HuH-7.5 (cell line): ENCODE results near the gene MLH1.
A peak's percentile ranks its signal among the peaks of the same experiment; 100 is the strongest.

Source experiments
- DNase-seq: peaks from one replicate; pipeline ENCODE4 v3.0.0; 2011; ENCODE audit warnings: low spot score

Gene MLH1

DNA sequence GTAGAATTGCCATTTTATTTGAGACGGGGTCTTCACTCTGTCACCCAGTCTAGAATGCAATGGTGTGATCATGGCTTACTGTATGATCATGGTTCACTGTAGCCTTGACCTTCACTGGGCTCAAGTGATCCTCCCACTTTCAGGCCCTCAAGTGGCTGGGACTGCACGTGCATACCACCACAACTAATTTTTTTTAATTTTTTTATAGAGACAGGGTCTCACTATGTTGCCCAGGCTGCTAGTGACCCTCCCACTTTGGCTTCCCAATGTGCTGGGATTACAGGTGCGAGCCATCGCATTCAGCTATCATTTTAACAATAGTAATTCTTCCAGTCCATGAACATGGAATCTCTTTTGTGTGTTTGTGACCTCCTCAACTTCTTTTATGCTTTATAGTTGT lies 12.3 kb upstream of the MLH1 start:
- DNase-seq, result no peak

DNA sequence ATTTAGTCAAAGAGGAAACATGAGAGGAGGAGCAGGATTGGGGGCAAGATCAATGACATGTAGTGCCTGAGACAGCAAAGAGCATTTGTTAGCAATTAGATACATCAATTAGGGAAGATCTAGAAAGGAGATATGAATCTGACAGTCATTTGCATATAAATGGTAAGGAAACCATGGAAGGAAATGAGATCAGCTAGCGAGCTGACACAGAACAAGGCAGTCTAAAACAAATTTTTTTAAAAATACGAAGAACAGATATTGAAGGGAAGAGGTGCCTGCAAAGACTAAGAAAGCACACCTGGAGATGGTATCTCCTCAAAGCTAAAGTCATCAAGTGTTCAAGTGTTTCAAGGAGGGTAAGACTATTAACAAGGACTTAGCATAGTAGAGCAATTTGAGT lies 5.0 kb upstream of the MLH1 start:
- DNase-seq, result no peak

DNA sequence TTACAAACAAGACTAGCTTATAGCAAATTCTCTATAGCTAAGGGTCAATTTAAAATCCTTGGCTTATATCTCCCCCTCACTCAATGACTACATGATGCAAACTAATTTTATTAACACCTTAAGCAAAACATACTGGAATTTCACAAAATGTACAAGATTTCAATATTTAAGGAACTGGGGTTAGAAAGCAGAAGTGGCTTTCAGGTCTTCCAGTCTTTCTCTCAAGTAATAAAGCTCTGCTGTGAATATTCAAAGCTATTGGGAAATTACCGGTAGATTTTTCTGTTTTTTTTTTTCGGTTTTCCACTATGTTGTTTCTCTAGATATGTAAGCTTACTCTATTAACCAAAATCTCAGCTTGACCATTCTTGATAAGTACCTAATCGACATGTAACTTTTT lies 4.3 kb upstream of the MLH1 start:
- DNase-seq, result no peak

DNA sequence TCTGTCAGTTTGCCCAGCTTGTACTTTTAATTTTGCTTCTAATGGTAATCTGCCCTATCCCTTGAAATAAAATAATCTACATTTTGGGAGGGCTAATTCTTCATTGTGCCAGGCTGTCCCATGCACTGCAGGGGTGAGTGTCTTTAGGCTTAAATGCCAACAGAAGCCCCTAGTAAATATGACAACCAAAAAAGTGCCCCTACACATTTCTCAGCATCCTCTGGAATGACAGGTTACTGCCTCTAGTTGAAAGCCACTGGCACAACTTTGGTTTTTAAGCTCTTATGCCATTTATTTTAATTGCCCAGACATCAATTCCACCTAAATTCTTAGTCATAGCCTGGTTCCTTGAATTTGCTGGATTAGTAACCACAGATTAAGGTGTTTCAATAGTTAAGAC lies 3.8 kb upstream of the MLH1 start:
- DNase-seq, result no peak

DNA sequence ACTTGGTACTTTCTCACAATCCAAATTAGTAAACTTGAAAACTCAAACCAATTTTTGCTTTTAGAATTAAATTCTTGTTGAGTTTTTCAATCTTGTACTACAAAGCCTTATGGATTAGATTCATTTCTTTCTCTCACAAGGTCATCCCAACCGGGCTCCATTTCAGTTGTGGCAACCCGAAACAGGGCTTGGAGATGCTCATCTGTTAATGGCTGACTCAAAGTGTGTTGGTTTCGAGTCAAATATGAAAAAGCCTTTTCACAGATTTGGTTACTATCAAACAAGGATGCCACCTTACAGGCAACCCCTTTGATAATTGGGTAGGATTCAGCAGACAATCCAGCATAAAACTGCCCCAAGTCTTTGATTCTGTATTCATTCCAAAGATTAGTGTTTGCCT lies 2.2 kb upstream of the MLH1 start:
- no peak for DNase-seq

DNA sequence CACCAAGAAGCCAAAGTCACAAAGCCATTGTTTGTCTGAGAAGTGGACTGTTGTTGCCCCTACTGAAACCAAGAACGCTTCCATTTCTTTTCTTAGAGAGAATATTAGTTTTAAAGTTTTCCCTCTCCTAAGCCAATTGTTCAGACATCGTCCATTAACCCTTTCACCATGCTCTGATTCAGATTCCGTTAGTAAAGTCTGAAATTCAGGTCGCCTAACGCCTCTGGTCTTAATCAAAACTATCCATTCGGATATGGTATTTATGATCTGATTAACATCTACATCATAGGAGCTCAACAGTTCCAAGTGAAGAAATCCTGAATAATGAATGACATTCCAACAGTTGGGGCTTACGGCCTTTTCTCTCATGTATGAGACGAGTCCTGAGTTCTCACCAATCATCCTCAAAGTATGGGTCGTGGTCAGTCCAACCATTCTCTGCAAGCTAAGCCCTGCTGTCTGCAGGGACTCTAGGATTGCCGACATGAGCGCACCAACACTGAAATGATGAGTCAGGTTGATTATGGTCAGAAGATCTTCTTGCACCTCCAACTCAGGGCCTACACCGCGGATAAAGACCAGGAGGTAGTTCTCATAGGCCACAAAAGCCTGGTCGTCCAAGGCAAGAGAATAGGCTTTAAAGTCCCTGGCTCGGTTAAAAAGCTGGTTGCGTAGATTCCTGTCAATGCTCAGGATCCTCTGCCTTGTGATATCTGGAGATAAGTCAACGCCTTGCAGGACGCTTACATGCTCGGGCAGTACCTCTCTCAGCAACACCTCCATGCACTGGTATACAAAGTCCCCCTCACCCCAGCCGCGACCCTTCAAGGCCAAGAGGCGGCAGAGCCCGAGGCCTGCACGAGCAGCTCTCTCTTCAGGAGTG lies 1.2 kb upstream of the MLH1 start:
- DNase-seq, result no peak

DNA sequence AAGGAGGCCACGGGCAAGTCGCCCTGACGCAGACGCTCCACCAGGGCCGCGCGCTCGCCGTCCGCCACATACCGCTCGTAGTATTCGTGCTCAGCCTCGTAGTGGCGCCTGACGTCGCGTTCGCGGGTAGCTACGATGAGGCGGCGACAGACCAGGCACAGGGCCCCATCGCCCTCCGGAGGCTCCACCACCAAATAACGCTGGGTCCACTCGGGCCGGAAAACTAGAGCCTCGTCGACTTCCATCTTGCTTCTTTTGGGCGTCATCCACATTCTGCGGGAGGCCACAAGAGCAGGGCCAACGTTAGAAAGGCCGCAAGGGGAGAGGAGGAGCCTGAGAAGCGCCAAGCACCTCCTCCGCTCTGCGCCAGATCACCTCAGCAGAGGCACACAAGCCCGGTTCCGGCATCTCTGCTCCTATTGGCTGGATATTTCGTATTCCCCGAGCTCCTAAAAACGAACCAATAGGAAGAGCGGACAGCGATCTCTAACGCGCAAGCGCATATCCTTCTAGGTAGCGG lies 452 bp upstream of the MLH1 start, which contains the start of gene EPM2AIP1:
TSS of gene EPM2AIP1 (minus strand) at position 326 of the 520 bp plus-strand sequence. CDS start at position 272, 54 bp downstream.
- DNase-seq, result peak; percentile 96

DNA sequence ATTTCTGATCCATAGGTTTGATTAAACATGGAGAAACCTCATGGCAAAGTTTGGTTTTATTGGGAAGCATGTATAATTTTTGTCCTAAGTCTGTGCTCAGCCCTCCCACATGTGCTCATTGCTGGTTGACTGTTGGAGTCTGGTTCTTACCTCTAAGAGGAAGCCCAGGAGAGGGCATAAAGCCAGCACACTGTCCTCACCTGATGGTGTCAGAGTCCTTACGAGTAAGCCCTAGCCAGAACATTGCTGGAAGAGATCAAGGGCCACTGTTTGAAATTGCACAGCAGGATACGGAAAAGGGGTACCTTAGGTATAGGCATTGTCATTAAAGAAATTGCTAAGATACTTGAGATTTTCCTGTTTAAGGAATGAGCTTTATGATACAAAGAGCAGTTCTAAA lies 21.3 kb downstream of the MLH1 start:
- DNase-seq, result no peak

DNA sequence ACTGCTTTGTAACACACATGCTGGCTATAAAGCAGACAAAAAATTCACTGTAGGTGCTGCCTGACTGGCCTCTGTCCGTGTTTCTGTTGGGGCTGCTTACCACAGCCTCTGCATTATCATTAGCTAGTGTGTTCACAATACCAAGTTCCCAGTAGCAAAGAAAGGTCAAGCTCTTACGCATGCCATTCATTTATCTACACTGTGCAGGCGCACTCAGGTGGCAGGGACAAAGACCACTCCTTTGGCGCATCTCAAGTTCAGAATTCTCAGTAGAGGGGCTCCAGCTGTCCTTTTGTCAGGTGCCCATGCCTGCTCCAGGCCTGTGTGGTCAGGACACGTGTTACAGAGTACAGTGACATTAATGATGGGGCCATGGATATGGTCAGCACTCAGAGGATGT lies 22.3 kb downstream of the MLH1 start:
- no peak for DNase-seq

DNA sequence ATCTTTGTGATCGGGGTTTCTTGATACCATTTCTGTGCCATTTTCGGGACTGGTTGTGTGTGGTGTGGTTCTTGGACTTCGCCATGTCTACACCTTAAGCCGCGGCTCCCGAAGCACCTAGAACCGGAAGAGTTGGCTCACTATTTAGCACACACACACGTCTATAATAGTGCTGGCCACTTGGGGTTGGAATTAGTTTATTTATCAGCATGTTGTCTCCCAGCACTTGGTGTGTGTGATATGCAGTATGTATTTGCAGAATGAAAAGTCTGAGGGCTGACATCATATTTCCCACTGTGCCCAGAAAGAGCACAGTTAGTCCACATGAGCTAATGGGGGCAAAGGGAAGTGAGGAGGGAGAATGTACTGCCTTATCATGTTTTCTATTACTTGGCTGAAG lies 23.6 kb downstream of the MLH1 start:
- DNase-seq, result no peak

DNA sequence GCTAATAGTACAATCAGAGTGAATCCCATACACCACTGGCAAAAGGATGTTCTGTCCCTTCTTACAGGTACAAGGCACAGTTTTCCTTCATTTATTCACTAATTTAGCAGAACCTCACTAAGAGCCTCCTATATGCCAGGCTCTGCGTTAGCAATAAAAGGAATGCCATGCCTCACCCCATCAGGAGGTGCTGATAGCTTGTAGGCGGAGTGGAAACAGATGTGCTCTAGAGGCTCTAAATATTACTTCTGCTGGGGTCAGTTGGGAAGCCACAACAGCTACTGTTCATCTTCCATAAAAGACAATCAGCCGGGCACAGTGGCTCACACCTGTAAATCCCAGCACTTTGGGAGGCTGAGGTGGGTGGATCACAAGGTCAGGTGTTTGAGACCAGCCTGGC lies 24.4 kb downstream of the MLH1 start:
- no peak for DNase-seq

DNA sequence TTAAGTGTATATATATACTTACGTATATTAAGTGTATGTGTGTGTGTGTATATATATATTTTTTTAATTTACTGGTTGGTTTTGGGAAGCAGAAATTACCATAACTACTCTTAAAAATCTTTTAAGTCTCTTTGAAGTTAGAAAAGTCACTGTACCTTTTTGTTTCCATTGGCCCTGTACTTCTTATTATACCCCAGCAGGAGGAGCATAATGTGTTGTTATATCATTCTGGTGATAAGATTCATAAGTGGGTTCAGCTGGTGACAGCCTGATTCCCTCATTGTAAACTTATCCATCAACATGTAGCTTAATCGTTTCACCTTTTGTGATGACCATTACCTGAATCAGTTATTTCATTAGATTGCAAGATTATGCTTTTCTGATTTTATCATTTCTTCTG lies 30.8 kb downstream of the MLH1 start:
- DNase-seq, result no peak

DNA sequence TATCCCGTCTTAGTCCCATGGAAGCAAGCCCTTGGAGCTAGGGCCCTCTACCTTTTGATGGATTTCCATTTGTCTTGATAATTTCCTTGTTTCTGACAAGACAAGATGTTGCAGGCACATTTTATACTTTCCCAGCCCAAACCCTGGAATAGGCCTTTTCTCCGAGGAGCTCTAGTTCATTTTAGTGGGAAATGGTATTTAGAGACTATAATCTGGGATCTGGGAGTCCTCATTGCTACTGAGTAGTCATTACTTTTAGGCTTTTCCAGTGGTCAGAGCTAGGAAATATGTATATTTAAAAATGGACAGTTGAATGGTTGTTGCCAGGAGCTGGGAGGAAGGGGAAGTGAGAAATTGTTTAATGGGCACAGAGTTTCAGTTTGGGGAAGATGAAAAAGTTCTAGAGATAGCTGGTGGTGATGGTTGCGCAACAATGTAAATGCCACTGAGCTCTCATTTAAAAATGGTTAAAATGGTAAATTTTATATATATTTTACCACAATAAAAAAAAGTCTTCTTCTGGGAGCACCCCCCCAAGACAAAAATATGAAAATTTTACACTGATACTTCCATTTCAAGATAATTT lies 31.6 kb downstream of the MLH1 start:
- DNase-seq, result no peak

DNA sequence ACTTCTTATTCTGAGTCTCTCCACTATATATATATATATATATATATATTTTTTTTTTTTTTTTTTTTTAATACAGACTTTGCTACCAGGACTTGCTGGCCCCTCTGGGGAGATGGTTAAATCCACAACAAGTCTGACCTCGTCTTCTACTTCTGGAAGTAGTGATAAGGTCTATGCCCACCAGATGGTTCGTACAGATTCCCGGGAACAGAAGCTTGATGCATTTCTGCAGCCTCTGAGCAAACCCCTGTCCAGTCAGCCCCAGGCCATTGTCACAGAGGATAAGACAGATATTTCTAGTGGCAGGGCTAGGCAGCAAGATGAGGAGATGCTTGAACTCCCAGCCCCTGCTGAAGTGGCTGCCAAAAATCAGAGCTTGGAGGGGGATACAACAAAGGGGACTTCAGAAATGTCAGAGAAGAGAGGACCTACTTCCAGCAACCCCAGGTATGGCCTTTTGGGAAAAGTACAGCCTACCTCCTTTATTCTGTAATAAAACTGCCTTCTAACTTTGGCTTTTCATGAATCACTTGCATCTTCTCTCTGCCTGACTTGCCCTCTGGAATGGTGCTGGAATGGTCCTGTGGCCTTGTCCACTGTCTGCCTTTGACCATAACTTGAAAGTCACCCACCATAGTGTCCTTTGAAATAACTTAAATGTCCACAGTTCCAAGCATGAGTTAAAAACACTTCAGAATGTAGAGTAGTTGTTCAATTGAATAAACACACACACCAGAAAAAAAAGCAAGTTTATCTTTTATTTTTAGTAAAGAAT lies 32.4 kb downstream of the MLH1 start:
- no peak for DNase-seq

DNA sequence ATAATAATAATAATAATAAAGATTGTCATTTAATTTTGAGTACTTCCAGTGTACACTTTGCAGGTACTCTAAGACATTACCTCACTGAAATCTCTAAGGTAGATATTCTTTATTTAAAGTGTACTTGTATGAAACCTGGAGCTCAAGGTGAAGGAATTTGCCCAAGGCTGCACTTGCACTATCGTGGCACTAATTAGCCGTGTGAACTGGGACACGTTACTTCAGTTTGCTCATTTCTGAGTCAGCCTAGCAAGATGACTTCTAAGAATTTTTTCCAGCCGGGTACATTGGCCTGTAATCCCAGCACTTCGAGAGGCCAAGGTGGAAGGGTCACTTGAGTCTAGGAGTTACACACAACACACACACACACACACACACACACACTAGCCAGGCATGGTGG lies 33.5 kb downstream of the MLH1 start:
- DNase-seq, result no peak

DNA sequence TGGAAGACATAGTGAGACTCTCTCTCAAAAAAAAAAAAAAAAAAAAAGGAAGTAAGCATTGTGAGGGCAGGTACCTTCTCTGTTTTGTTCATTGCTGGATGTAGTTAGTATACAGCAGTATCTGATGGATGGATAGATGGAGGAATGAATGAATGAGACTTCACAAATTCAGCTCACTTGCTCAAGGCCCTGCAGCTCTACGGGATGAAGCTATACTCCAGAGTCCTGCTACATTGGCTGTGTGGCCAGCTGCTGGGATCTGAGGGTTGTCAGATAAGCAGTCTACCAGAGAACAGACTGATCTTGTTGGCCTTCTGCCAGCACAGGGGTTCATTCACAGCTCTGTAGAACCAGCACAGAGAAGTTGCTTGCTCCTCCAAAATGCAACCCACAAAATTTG lies 35.0 kb downstream of the MLH1 start:
- no peak for DNase-seq

DNA sequence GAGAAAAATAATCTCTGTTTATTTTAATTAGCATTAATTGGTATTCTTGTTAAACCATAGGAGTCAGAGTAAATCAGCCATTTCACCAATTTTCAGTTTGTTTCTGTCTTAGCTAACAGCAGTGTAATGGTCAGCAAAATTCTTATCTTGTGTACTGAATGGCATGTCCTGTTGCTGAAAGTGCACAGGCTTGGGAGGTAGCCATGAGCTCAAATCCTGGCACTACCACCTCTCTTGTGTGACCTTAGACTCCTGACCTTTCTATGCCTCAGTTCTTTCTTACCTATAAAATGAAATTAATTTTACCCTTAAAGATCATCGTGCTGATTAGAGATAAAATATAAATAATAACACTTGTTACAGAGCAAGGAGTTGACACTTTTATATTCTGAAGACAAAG lies 35.8 kb downstream of the MLH1 start:
- no peak for DNase-seq

DNA sequence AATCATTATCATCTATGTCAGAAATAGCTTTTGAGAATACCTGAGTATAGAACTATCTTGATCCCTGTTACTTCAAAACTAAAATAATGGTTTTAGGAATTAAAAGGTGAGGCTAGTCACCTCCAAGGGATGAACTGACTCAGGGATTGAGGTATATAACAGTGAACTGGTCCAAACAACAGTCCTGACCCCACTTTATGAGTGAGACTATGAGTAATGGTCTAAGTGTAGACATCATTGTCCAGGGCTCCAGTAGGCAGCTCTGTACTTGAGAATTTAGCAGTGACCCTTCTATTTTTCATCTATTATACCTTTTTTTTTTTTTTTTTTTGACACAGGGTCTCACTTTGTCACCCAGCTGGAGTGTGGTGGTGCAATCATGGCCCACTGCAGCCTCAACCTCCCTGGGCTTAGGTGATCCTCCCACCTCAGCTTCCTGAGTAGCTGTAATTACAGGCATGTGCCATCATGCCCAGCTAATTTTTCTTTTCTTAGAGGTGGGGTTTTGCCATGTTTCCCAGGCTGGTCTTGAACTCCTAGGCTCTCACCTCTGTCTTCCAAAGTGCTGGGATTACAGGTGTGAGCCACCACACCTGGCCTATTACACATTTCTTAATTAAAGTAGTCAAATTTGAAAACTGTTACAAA lies 36.3 kb downstream of the MLH1 start:
- no peak for DNase-seq

DNA sequence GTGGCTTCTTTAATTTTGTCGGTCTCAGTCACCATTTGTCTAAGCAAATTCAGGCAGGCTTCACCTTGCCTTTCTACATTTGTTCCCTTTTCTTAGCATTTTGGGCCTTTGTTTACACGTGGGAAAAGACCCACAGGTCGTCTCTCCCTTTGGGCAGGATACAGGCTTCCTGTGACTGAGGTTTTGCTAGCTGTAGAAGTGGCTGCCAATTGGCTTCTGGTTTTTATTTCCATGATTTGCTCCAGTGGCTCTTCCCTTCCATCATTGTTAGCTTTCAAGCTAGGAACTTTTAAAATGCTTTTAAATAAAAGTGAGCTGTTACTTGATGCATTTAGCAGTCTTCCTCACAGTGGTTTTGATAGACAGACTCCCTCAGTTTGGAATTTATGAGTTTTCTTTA lies 37.3 kb downstream of the MLH1 start:
- DNase-seq, result no peak

DNA sequence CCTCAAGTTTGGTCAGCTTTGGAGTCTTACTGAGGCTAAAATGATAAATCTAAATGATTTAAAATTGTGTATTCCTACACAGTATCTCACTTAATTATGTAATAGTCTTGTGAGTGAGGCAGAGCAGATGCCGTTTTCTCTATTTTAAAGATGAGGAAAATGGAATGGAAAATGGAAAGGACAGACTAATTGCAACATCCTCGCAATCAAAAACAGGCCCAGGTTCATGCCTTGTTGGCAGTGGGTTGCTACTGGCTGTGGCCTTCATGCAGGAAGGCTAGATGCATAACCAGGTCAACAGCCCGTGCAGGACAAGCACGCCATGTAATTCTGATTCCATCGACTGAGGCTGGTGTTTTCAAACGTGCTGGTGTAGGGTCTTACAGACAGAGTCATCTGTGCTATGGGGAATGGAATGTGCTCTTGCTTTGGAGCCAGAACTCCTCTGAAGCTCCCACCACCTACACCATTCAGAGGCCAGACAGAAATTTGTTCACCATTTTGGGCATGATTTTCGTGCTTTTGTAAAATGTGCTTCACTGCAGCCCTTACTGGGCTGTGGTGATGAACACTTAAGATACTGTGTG lies 37.9 kb downstream of the MLH1 start:
- no peak for DNase-seq

DNA sequence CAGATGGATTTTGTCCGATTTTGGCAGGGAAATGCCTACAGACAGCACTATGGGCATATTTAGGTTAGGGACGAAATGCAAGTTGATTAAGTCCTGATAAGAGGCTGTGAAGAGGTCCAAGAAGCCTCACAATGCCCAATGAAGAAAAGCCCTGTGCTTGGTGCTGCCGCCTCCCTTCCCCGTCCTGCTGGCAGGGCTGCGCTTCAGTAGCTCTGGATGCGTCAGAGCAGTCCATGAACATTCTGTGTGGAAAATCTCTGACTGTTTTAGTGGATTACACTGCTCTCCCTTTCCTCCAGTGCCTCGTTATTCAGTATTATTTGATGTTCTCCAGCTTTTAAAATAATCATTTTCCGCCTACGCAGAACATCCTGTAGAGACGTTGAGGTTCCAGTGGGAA lies 39.6 kb downstream of the MLH1 start:
- no peak for DNase-seq

DNA sequence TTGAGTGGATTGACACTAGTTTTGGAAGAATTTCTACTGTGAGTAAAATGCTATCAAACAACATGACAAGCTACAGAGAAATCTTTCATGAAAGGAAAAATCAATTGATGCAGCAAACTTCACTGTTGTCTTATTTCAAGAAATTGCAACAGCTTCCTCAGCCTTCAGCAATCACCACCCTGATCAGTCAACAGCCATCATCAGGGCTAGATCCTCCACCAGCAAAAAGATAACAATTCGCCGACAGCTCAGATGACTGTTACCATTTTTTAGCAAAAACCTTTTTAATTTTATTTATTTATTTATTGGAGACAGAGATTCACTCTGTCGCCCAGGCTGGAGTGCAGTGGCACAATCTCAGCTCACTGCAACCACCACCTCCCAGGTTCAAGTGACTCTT lies 44.0 kb downstream of the MLH1 start:
- no peak for DNase-seq
